H1 (cell line): ENCODE results near the gene TIMP4. TPM values are rescaled to one million over a fixed set of nuclear protein-coding genes. Genes with fewer than 3 reads are reported as not detected.

Source experiments
- CTCF ChIA-PET: fragments of 300-600 bp; sonication (Branson Sonifier 250); formaldehyde crosslinking; loops from one replicate; lab custom pipeline; 2021; ENCODE audit not compliant: partially characterized antibody; lab: Charles Lee
- POLR2A ChIA-PET: fragments of 300-600 bp; sonication (Branson Sonifier 250); formaldehyde crosslinking; loops from one replicate; lab custom pipeline; 2021; ENCODE audit warnings: inconsistent platforms; ENCODE audit not compliant: partially characterized antibody; lab: Charles Lee
- DNase-seq, 2 experiments: peaks; one replicate each; pipeline versions ENCODE4 v3.0.0 to v3.0.0-alpha.2; 2010 to 2022; ENCODE audit warnings: low spot score in 2 of 2, low read depth in 1 of 2, mixed read lengths in 1 of 2
- FAIRE-seq: peaks from 2 replicates; lab custom pipeline; 2011; peaks lifted over from hg19 to GRCh38; lab: Jason Lieb, UNC
- H2AFZ ChIP-seq: 2 replicates; pipeline ENCODE4 v1.8.1; 2012; ENCODE audit warnings: low read length, inconsistent platforms
- H2AK5ac ChIP-seq: 2 replicates; pipeline ENCODE4 v1.6.1; 2013; ENCODE audit warnings: low read depth, low read length
- H2BK120ac ChIP-seq: replicated peaks from 2 replicates; pipeline ENCODE3; 2013; ENCODE audit warnings: low read depth, low read length, inconsistent platforms
- H2BK12ac ChIP-seq: 2 replicates; pipeline ENCODE4 v1.6.1; 2013; ENCODE audit warnings: low read depth, low read length
- H2BK15ac ChIP-seq: 2 replicates; pipeline ENCODE4 v1.6.1; 2013; ENCODE audit warnings: low read length
- H2BK20ac ChIP-seq: 2 replicates; pipeline ENCODE4 v1.6.1; 2013; ENCODE audit warnings: low read length
- H2BK5ac ChIP-seq: 2 replicates; pipeline ENCODE4 v1.6.1; 2013; ENCODE audit warnings: low read depth, low read length
- H3K14ac ChIP-seq: 2 replicates; pipeline ENCODE4 v1.6.1; 2013; ENCODE audit warnings: inconsistent platforms; ENCODE audit not compliant: insufficient read length
- H3K18ac ChIP-seq: 2 replicates; pipeline ENCODE4 v1.6.1; 2013; ENCODE audit warnings: low read length; ENCODE audit errors: extremely low read depth
- H3K23ac ChIP-seq: 2 replicates; pipeline ENCODE4 v1.6.1; 2013; ENCODE audit warnings: inconsistent platforms; ENCODE audit not compliant: insufficient read length
- H3K23me2 ChIP-seq: 2 replicates; pipeline ENCODE4 v1.6.1; 2013; ENCODE audit warnings: low read depth, low read length
- H3K27ac ChIP-seq: 2 replicates; pipeline ENCODE4 v1.6.1; 2011; ENCODE audit warnings: low read depth, low read length, inconsistent platforms
- H3K27me3 ChIP-seq, 4 experiments: replicated peaks in 1 of 4; 1 replicate in 1 of 4; 2 replicates in 3 of 4; pipeline versions ENCODE4 v1.6.1 to v1.8.1; 2011 to 2013; ENCODE audit warnings: low read length in 3 of 4, mild to moderate bottlenecking in 3 of 4, inconsistent platforms in 2 of 4, mixed read lengths in 2 of 4, moderate library complexity in 1 of 4; ENCODE audit not compliant: control insufficient read depth in 3 of 4, insufficient read depth in 3 of 4; ENCODE audit errors: extremely low read depth in 1 of 4
- H3K36me3 ChIP-seq, 4 experiments: 2 replicates each; pipeline versions ENCODE4 v1.6.1 to v1.8.1; 2011 to 2013; ENCODE audit warnings: mild to moderate bottlenecking in 4 of 4, low read length in 3 of 4, moderate library complexity in 2 of 4, control low read depth in 1 of 4, inconsistent platforms in 1 of 4; ENCODE audit not compliant: insufficient read depth in 4 of 4, control insufficient read depth in 2 of 4
- H3K4ac ChIP-seq: replicated peaks from 2 replicates; pipeline ENCODE3; 2013; ENCODE audit warnings: low read length, low read depth, mixed read lengths, inconsistent platforms; ENCODE audit not compliant: insufficient read length
- H3K4me1 ChIP-seq, 4 experiments: replicated peaks in 1 of 4; 1 replicate in 1 of 4; 2 replicates in 3 of 4; pipeline versions ENCODE4 v1.6.1 to v1.8.1; 2011 to 2013; ENCODE audit warnings: low read length in 3 of 4, inconsistent platforms in 2 of 4, mixed read lengths in 1 of 4; ENCODE audit not compliant: insufficient read depth in 4 of 4, control insufficient read depth in 3 of 4
- H3K4me2 ChIP-seq, 2 experiments: 2 replicates each; pipeline versions ENCODE4 v1.6.1 to v1.8.1; 2011 to 2013; ENCODE audit warnings: low read depth in 2 of 2, low read length in 2 of 2, control low read depth in 1 of 2, inconsistent platforms in 1 of 2, mild to moderate bottlenecking in 1 of 2; ENCODE audit not compliant: insufficient read depth in 1 of 2
- H3K4me3 ChIP-seq, 4 experiments: fragments of 200-600, 300-600 bp in 1 of 4; sonication (generic), shearing (Covaris generic), sonication (Bioruptor Twin) in 1 of 4; 2 replicates each; pipeline versions ENCODE4 v1.5.1 to v1.8.1; 2011 to 2016; ENCODE audit warnings: low read length in 4 of 4, low read depth in 3 of 4, control low read depth in 2 of 4, inconsistent platforms in 2 of 4, mild to moderate bottlenecking in 2 of 4, mixed read lengths in 1 of 4, moderate library complexity in 1 of 4; ENCODE audit not compliant: insufficient read depth in 2 of 4; ENCODE audit errors: extremely low read depth in 1 of 4
- H3K56ac ChIP-seq: replicated peaks from 2 replicates; pipeline ENCODE3; 2013; ENCODE audit warnings: low read depth, mild to moderate bottlenecking, mixed read lengths, low read length, inconsistent platforms; ENCODE audit not compliant: insufficient read length
- H3K79me1 ChIP-seq: 2 replicates; pipeline ENCODE4 v1.6.1; 2013; ENCODE audit warnings: low read depth, low read length, control low read depth
- H3K79me2 ChIP-seq, 2 experiments: 2 replicates each; pipeline versions ENCODE4 v1.6.1 to v1.8.1; 2012 to 2013; ENCODE audit warnings: low read length in 2 of 2, mild to moderate bottlenecking in 2 of 2, inconsistent platforms in 1 of 2; ENCODE audit not compliant: insufficient read depth in 2 of 2, control insufficient read depth in 1 of 2
- H3K9ac ChIP-seq, 4 experiments: replicated peaks in 1 of 4; 1 replicate in 1 of 4; 2 replicates in 3 of 4; pipeline versions ENCODE4 v1.6.1 to v1.8.1; 2011 to 2013; ENCODE audit warnings: low read depth in 3 of 4, low read length in 3 of 4, control low read depth in 2 of 4, mild to moderate bottlenecking in 2 of 4, moderate library complexity in 2 of 4, inconsistent platforms in 1 of 4; ENCODE audit errors: extremely low read depth in 1 of 4
- H3K9me3 ChIP-seq, 2 experiments: 2 replicates each; pipeline versions ENCODE4 v1.6.1 to v1.8.1; 2012 to 2013; ENCODE audit warnings: mild to moderate bottlenecking in 2 of 2, moderate library complexity in 2 of 2, control low read depth in 1 of 2, inconsistent platforms in 1 of 2, low read depth in 1 of 2, low read length in 1 of 2, mixed read lengths in 1 of 2; ENCODE audit not compliant: insufficient read depth in 2 of 2
- H4K20me1 ChIP-seq, 2 experiments: replicated peaks in 1 of 2; 2 replicates each; pipeline versions ENCODE3 to v1.8.1; 2011 to 2013; ENCODE audit warnings: inconsistent platforms in 2 of 2, low read length in 2 of 2, mild to moderate bottlenecking in 1 of 2; ENCODE audit not compliant: insufficient read depth in 2 of 2, control insufficient read depth in 1 of 2
- H4K5ac ChIP-seq: 2 replicates; pipeline ENCODE4 v1.6.1; 2013; ENCODE audit warnings: low read length, low read depth, mixed read lengths, inconsistent platforms; ENCODE audit not compliant: insufficient read length
- H4K8ac ChIP-seq: 2 replicates; pipeline ENCODE4 v1.8.0; 2013; ENCODE audit warnings: mild to moderate bottlenecking, moderate library complexity, low read length, inconsistent platforms; ENCODE audit not compliant: insufficient read depth; ENCODE audit errors: extremely low read depth
- H4K91ac ChIP-seq: replicated peaks from 2 replicates; pipeline ENCODE3; 2013; ENCODE audit warnings: low read length, mixed read lengths, inconsistent platforms; ENCODE audit not compliant: insufficient read length
- CTCF ChIP-seq, 3 experiments: IDR thresholded peaks; 1 replicate in 2 of 3; 2 replicates in 1 of 3; pipeline versions ENCODE4 v1.5.1 to v1.6.1; 2011; ENCODE audit warnings: low read length in 3 of 3, mild to moderate bottlenecking in 3 of 3, inconsistent platforms in 2 of 3, low read depth in 1 of 3, moderate library complexity in 1 of 3; ENCODE audit not compliant: insufficient read depth in 1 of 3; ENCODE audit errors: control extremely low read depth in 1 of 3
- E2F6 ChIP-seq: IDR thresholded peaks from 2 replicates; pipeline ENCODE4 v1.6.1; 2012; ENCODE audit warnings: inconsistent platforms
- HDAC6 ChIP-seq: IDR thresholded peaks from one replicate; pipeline ENCODE4 v1.7.1; 2012; ENCODE audit warnings: low read depth, mild to moderate bottlenecking, inconsistent platforms, low read length, moderate library complexity
- JUND ChIP-seq: IDR thresholded peaks from 2 replicates; pipeline ENCODE4 v1.6.1; 2011; ENCODE audit warnings: mild to moderate bottlenecking, improper control_type of control experiment, low read length
- KDM5A ChIP-seq: fragments of 200-600 bp; IDR thresholded peaks from 2 replicates; pipeline ENCODE4 v1.7.1; 2012; ENCODE audit warnings: mild to moderate bottlenecking, low read length, inconsistent platforms, mixed read lengths
- NANOG ChIP-seq: IDR thresholded peaks from 2 replicates; pipeline ENCODE4 v1.6.1; 2011; ENCODE audit warnings: low read length, low read depth, mild to moderate bottlenecking, inconsistent platforms; ENCODE audit not compliant: insufficient read depth, poor library complexity, severe bottlenecking
- POLR2A ChIP-seq, 2 experiments: IDR thresholded peaks; 1 replicate in 1 of 2; 2 replicates in 1 of 2; pipeline ENCODE4 v1.6.1; 2011; ENCODE audit warnings: low read depth in 2 of 2, low read length in 2 of 2, mild to moderate bottlenecking in 2 of 2; ENCODE audit errors: control extremely low read depth in 1 of 2
- SIN3A ChIP-seq, 2 experiments: IDR thresholded peaks in 1 of 2; conservative IDR thresholded peaks in 1 of 2; 2 replicates each; pipeline ENCODE4 v1.6.1; 2011 to 2012; ENCODE audit warnings: low read length in 2 of 2, improper control_type of control experiment in 1 of 2, low read depth in 1 of 2, mild to moderate bottlenecking in 1 of 2
- SRF ChIP-seq: IDR thresholded peaks from 2 replicates; pipeline ENCODE4 v1.6.1; 2011; ENCODE audit warnings: mild to moderate bottlenecking, low read depth, low read length, moderate library complexity
- SUZ12 ChIP-seq: fragments of 200-600 bp; sonication (generic); IDR thresholded peaks from 2 replicates; pipeline ENCODE4 v1.6.1; 2012; ENCODE audit warnings: mild to moderate bottlenecking, inconsistent platforms, low read length, moderate library complexity, mixed read lengths
- TAF1 ChIP-seq: IDR thresholded peaks from 2 replicates; pipeline ENCODE4 v1.6.1; 2011; ENCODE audit warnings: mild to moderate bottlenecking, low read depth, low read length
- WGBS, 2 experiments: shearing (Covaris generic) in 1 of 2; methylation state at CpG; one replicate each; pipeline versions ENCODE4 v1.1.6 to v1.1.7; 2013 to 2015; ENCODE audit warnings: low lambda C conversion rate in 2 of 2, mixed read lengths in 2 of 2, inconsistent platforms in 1 of 2, low coverage in 1 of 2, missing lambda C conversion rate in 1 of 2; ENCODE audit not compliant: insufficient replicate concordance in 2 of 2, insufficient coverage in 1 of 2, insufficient read length in 1 of 2; ENCODE audit errors: extremely low coverage in 1 of 2, missing lambda C conversion rate in 1 of 2; 5-methylcytosine and 5-hydroxymethylcytosine counted together
- polyA plus RNA-seq, 7 experiments: library from polyadenylated mRNA; depleted of rRNA in 3 of 7; stranded (reverse) in 5 of 7; unstranded in 2 of 7; fragments of >200 nt in 5 of 7; fragments of 200-250 nt in 2 of 7; gene quantifications; 1 replicate in 5 of 7; 2 replicates in 1 of 7; 4 replicates in 1 of 7; pipeline versions ENCODE4 v1.2.1 to v1.2.3, GENCODE V29; 2011 to 2013; ENCODE audit warnings: missing spikeins in 2 of 7, mixed read lengths in 2 of 7
- total RNA-seq: library from RNA; stranded (reverse); fragmentation: NEBNext Ultra II Directional; extraction: Animal tissue kit (Norgen Biotek cat#: 25700); gene quantifications from 2 replicates; pipeline ENCODE4 v1.2.1, GENCODE V29; 2021

TIMP4 gene
- total and polyA plus RNA-seq, 2 of the 8 experiments (the other 6 are each of a cell fraction or from before 2014, with no cell fraction given): 5.1 to 8.7 TPM

GRCh38 chr3:12191559-12191958 lies 32.8 kb upstream of the TIMP4 start:
- Histone ChIP-seq H3K4me3 (no peak overlapping the region), H3K4me2 (no peak overlapping the region), H4K5ac (no peak overlapping the region), H3K4me1 (peaks cover 0 to 2% (median 0%) of the 10 kb centered on the region in 4 experiments; a peak in 1 of 7 replicates), H3K9me3 (no peaks in the 10 kb centered on the region), H3K56ac (no peak overlapping the region), H2BK5ac (no peak overlapping the region), H3K4ac (no peak overlapping the region), H2AFZ (no peak overlapping the region), H3K14ac (no peak overlapping the region), H2AK5ac (no peak overlapping the region), H2BK20ac (no peak overlapping the region), H4K91ac (no peak overlapping the region), H2BK120ac (no peak overlapping the region), H3K36me3 (no peaks in the 10 kb centered on the region), H3K23me2 (no peaks in the 10 kb centered on the region; the same call in 1 of the 2 replicates), H3K9ac (no peak overlapping the region), H2BK15ac (no peak overlapping the region), H3K79me1 (no peaks in the 10 kb centered on the region), H2BK12ac (no peak overlapping the region), H4K20me1 (no peaks in the 10 kb centered on the region), H4K8ac (no peak overlapping the region), H3K18ac (no peak overlapping the region), H3K27ac (no peak overlapping the region), H3K23ac (no peak overlapping the region), H3K79me2 (no peaks in the 10 kb centered on the region), H3K27me3 (no peaks in the 10 kb centered on the region)
- POLR2A ChIA-PET: interaction anchor here (0.6 kb wide), 1 partner anchor 677 kb away, joined by 3 read pairs; no protein-coding TSS in a partner anchor
- FAIRE-seq (no peak), DNase-seq (no peak)
- 93% methylated on average over 5 of the region's 5 CpGs; no CpG with 5 or more reads in 1 of the 2 experiments for WGBS, 2 experiments
- CTCF ChIA-PET: interaction anchor here (7.2 kb wide), 1 partner anchor 14 kb away, joined by 54 read pairs; no protein-coding TSS in a partner anchor
- TF ChIP-seq SUZ12 (no peak), KDM5A (no peak), POLR2A (IDR thresholded peaks at IDR 0.05; ENCODE audit: control extremely low read depth in 1 of 2, low read depth in 2 of 2, low read length in 2 of 2) (no peak), CTCF (IDR thresholded peaks at IDR 0.05; ENCODE audit: control extremely low read depth in 1 of 3, insufficient read depth in 1 of 3, low read depth in 1 of 3, low read length in 3 of 3) (no peak), TAF1 (no peak), JUND (no peak), HDAC6 (no peak), SRF (no peak), SIN3A (conservative IDR thresholded peaks at IDR 0.05 in 1 of 2, IDR thresholded peaks at IDR 0.05 in 1 of 2; ENCODE audit: low read depth in 1 of 2, low read length in 2 of 2) (no peak), E2F6 (no peak), NANOG (no peak)
